Right renal pelvis (tissue), 4 donors: Measurements from ENCODE around the gene IFNGR1. TPM values are rescaled to one million over a fixed set of nuclear protein-coding genes. Genes with fewer than 3 reads are reported as not detected.
"Not testable (repeated sequence)": the region's sequence is repeated elsewhere in the genome, so short reads cannot be mapped to it uniquely, and the experiment has no call there.

Source experiments
- DNase-seq, 4 donors: peaks; one replicate each; pipeline ENCODE4 v3.0.0-alpha.2; 2013; ENCODE audit warnings: low read depth in 4 of 4, low spot score in 3 of 4, missing footprints in 1 of 4
- polyA plus RNA-seq, 4 donors: library from polyadenylated mRNA; unstranded; fragments of 120-200 nt; gene quantifications; one replicate each; pipeline ENCODE4 v1.2.1, GENCODE V29; 2013; ENCODE audit not compliant: insufficient read length in 4 of 4

Gene IFNGR1
- polyA plus RNA-seq, 4 donors = 53.6 to 69.4 (median 68.3) TPM

DNA sequence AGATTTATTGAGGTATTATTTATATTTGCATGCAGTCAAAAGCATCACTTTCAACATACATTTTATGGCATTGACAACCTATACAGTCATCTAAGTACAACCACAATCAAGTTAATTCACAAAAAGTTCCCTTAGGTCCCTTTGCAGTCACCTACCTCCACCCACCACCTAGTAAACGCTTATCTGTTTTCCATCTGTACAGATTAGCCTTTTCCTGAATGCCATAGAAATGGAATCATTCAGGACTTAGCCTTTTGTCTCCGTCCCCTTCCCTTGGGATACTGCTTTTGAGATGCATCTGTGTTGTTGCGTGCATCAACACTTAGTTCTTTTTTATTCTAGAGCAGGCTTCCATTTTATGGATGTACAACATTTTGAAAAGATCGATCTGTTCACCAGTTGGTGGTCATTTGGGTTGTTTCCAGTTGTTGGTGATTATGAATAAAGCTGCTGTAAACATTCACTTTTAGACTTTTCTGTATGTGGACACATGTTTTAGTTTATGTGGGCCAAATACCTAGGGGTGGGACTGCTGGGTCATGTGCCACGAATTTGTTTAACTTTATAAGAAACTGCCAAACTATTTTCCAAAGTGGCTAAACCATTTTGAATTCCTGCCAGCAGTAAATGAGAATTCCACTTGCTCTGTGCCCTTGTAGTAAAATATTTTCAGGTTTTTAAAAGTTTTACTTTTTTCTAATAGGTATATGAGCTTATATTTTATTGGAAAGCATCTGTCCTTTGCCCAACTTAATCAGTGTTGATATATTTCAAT, 17.6 kb upstream of the IFNGR1 start:
- DNase-seq = no peak

DNA sequence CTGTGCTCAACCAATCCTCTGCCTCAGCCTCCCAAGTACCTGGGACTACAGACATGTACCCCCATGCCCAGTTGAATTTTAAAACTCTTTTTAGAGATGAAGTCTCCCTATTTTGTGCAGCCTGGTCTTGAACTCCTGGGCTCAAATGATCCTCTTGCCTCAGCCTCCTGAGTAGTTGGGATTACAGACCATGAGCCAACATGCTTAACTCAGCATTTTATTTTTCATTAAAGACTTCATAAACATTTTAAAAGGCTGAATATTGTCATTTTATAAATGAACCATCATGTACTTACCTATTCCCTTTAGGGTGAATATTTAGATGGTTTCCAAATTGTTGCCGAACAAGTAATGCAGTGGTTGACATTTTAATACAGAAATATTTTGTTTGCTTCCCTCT, 16.5 kb upstream of the IFNGR1 start:
- DNase-seq = no peak

DNA sequence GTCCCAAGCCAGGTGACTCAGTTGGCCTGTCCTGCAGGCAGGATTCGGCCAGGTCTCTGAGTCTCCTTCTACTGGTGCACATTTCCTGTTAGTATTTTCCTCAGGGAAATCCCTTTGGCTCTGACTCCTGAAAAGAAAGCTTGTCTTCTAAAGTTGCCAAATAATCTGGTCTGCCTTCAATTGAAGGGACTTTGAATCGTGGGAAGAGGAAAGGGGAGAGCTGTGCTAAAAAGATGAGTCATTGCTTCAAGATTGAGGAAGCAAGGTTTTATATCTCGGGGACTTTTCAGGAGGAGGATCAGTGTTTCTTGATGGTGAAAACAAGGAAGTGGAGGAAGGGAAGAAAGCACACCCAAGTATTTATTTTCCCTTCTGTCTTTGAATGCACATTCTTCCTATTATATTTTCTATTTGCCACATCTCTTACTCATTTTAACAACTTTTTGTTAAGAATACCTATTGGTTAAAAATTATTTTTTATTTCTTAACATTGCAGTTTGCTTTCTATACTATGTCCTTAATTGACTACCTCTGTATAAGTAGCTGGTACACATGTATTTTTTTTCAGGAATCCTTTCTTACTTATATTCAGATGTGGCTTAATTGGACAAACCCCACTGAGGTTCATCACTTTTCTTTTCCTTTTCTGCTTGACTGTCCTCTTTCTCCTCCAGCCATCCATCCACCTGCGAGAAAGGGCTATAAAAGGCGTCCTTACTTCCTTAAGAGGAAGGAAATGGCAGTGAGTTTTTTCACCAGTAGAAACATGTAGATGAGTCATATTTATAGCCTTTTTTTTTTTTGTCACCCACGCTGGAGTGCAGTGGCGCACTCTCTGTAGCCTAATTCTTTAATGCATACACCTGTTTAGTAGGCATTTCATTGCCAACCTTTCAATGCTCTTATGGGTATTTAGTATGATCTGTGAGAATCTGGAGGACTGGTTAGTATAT, 15.0 kb upstream of the IFNGR1 start:
- DNase-seq = no peak

DNA sequence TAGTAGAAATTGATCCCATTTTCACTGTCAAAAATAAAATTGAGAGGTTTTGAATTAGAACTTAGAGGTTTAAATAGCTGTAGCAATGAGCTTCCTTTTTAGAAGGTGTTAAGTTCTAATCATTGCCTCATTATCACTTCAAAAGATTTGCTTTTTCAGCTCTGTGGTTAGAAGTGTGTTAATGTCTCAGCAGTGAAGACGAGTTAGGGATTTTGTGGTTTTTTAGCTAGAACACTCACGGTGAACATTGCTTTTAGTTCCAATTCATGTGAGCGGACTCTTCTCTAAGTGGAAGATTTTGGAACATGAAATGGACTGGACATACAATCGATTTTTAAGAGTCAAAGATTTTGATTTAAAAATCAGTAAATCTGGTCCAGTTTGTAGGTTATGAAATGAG, 12.7 kb upstream of the IFNGR1 start:
- no peak for DNase-seq

DNA sequence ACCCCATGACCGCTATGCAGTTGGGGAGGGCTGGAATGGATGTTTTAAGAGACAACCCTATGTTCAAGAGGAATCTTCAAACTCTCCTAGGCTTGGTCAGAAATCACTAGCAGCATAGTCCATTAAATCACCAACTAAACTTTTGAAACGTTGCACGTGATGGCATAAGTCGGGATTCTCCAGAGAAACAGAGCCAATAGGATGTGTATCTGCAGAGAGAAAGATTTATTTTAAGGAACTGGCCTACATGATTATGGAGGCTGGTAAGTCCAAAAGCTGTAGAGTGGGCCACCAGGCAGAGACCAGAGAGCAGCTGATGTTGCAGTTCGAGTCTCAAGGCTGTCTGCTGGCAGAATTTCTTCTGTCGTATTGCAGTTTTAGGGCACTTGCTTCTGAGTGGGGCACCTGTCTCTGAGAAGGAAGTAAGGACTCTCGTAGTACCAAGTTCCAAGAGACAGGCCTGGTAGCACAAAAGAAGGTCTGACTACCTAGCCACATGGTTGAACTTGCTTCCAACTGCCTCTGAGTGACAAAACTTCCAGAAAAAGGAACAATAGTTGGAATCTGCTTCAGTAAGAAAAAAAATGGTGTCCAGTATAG, 11.9 kb upstream of the IFNGR1 start:
- DNase-seq = no peak

DNA sequence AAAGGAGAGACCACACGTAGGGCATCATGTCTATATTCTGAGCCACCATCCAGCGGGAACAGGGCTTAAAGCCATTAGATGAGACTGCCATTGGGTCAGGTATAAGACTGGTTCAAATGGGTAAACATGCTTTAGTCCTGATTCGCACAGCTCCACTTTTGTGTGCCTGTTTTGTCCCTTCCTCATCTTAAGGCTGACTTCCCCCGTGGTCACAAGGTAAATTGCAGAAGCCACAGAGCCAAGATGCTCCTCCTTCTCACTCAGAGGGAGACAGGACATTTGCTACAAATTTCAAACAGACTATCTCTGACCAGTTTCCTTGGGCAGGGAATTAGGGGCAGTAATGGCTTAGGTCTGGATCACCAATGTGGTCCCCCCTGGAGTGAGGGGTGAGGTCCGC, 11.4 kb upstream of the IFNGR1 start:
- DNase-seq = no peak

DNA sequence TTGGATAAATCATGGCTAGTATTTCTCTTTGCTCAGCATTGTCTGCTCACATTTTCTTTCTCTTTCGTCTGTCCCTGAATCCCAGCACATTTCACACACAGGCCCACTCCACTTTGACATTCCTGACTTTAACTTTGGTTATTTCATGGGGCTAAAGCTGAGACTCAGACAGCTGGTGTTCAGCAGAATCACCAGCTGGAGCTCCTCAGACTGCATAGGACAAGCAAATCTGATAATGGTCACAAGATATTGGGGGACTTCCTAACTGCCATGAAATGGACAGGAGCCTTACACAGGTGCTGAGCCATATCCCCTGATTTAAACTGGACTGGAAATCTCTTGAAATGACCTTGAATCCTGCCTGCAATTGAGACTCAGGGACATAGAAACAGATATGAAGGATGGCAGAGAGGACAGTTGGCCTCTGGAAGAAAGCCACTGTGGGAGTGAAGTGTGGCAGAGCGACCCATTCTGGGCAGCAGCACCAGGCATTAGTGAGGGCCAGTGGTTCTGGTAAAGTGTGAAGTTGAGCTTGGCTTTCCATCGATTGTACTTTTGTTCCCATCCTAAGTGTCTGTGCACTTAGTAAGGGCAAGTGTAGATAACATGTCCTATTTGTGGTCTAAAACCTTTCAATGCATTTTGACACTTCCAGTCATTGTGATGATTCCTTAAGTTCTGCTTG, 10.0 kb upstream of the IFNGR1 start:
- DNase-seq = no peak

DNA sequence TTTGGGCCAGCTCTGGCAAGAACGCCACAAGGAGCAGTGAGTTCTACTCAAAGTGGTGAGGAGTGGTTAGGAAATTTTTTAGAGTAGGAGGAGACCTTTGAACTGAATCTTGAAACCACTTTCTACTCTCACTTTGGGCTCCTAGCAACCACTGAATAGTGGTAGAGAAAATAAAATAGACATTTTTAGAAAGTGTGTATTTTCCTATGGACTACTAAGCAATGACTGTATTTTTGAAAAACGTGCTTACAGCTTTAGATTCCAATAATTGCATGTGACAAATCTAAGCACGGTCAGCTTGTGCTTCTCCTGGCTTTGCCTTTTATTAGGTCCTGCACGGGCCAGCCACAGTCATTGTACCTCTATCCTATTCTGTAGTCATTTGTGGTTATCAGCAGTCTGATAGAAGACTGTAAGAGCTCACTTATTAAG, 8.7 kb upstream of the IFNGR1 start:
- no peak for DNase-seq

DNA sequence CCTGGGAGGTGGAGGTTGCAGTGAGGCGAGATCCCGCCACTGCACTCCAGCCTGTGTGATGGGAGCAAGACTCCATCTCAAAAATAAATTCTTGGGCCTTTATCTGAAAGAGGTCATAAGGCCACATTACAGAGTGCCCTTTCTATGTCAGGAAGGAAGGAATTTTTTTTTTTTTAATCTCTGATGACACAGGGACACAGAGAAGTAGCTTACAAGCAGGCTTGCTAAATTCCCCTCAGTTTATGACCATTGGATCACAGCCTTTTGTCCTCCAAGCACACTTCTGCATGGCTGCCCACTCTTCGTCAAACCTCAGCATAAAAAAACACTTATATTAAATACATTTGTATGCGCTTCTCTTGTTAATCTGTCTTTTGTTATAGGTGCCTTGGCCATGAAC, 7.5 kb upstream of the IFNGR1 start:
- DNase-seq = no peak

DNA sequence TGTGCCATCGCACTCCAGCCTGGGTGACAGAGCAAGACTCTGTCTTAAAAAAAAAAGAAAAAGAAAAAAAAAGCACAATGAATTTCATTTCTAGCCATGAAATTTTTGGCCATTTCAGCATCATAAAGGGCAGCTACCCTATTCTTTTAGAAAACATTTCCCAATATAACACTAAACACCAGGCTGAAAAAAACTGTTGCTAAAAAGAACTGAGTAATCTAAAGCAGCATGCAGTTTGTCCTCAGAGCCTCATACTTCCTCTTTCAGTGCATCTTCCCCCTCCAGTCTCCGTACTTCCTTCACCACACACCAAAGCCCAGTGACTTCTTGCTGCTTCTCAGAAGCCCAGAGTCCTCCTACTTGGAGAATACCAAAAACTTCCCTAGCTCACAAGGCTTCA, 5.6 kb upstream of the IFNGR1 start:
- DNase-seq = no peak

DNA sequence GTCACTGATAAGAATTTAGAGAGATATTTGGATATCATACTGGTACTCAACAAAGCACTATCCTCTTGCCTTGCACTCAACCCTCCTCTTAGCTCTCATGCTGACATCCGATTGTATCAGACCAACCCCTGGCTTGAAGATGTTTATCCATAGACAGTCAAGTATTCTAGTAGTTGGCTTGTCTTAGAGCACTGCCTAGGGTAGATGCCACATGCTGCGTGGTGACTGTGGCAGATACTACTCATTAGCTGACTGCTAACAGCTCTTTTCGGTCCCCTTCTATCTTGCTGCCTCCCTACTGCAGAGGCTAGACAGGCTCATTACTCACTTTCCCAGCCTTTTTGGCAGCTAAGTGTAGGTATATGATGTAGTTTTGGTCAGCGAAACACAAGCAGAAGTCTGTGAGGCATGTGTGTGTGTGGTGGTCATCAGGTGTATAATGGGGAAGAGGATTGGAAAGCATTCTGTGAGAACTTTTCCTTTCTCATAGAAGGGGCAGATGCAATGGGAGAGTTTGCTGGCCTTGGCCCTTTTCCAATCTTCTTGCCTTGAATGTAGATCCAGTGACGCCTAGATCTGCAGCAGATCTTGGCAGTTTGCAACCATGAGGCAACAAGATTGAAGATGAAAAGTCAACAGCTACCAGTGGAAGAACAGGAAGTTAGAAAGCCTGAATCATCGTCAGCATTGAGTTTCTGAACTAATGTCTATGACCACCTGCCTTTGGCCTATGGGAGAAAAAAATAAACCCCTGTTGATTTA, 4.4 kb upstream of the IFNGR1 start:
- DNase-seq = no peak

DNA sequence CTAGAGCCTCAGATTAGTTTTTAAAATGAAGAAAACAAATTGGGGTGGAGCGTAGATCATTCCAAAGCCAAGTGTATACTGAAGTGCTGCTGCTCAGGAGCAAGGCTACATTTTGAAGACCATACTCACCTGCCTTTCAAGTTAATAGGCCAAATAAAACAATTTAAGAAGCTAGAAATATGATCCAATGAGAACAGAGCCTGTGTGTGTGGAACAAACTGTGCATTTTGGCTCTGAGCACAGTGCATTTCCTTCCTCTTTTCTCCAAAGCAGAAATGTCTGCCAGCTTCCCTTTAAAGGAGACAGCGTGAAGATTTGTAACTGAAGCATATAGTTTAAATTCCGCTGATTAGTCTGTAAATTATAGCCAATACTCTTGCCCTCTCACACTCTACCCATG, 3.2 kb upstream of the IFNGR1 start:
- DNase-seq = no peak

DNA sequence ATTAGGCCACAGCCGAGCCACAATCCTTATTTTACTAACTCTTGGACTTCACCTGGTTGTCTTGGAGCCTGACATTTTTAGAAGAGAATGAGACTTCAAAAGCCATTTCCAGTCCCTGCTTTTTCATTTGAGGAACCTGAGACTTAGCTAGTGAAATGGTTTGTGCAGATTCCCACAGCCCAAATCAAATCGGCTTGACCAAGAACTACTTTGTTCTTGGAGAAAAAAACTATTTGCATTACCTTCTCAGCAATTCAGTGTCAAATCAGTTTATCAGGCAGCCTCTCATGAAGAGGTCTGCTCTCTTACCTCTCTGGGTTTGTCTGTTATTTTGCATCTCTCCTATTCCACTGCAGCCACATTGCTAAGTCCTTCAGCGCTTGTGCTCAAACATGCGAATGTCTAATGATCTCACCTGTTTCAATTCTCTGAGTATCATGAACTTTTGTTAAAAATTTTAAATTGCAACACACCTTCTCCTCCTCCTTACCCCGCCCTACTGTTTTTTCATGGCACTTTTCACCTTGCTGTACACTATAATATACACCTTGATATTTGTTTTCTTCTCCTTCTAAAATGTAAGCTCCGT, 573 bp upstream of the IFNGR1 start:
- DNase-seq = peak in 1 of 4 donors; percentile 36

DNA sequence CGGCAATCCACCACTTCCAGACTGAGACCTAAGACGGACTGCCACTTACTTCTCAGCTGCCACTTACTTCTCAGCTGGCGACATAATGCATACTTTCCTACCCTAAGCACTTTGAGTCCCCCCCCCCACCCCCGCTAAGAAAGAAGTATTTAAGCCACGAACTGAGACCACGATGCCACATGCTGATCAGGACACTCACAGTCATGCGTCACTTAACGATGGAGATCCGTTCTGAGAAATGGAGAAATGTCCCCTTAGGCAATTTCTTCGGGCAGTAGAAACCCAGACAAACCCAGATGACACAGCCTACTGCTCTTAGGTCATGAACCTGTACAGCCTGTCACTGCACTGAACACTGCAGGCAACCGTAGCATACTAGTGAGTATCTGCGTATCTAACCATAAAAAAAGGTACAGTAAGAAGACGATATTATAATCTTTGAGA, 690 bp downstream of the IFNGR1 start:
- DNase-seq = peak in 1 of 4 donors; percentile 38

DNA sequence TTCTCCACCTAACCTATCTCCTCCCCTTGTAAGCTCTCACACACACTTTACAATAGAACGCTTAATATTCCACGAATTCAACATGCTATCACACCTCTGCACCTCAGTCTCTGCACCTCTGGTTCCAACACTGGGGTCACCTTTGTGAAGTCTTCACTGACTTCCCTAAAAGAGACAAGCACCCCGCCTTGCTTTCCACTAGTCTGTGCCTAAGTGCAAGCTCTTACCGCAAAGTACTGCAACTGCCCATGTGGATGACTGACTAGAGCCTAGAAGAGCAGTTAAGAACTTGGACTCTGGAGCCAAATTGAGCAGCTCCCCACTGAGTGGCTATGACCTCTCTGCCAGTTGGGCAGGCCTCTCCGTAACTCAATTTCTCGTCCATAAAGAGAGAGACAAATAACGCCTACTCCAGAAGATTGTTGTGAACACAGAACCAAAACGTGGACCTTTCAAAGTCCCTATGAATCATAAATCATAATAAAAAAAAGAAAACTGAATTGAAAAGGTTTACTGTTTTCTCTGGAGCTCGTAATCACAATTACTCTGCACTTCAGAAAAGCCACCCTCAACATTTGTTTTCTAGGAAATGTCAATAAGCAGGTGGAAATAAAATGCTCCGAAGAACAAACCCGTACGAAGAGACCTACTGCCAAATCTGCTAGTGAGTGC, 1.2 kb downstream of the IFNGR1 start:
- no peak for DNase-seq

DNA sequence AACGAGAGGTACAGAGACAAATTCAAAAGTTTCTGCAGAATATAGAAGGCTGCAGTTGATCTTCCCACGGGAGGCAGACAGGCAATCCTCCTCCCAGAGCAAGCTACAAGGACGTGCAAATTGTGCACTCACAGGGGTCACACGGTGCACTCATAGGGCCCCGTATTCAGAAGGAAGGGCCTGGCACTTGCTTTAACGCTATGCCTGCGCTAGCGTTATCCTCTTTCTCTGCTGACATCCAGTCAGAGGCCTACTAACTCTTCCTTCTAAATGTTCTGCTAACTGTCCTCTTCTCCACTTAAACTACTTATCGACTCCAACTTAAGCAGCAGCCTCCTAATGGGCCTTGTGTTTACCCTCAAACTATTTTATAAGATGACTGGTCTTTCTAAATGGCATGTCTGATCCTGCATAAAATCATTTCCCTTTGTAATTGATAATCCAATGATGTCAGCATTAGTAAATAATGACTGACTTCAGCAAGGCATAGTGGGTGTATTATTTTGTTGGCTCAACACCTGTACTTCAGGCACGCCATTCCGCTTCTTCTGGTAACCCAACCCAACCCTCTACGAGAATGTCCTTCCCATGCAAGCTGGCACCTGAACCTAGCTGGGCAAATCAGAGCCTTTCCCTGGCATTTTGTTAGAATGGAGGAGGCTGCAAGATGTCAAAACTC, 2.2 kb downstream of the IFNGR1 start:
- no peak for DNase-seq

DNA sequence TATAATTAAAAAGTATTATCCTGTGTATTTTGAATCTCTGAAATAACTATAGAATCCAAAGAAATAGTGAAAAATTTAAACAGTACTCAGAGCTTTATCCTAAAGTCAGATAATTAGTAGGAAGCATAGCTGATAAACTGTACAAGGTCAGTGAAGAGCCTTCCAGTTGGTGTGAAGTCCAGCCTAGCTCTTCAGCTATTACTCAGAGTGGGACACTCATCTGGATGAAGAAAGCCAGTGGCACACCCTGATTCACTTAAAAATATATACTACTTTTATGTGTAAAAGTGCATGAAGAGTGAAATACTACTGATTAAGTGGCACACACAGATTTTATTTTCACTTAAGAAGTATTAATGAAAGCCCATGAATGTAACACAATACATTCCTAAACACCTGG, 3.1 kb downstream of the IFNGR1 start:
- no peak for DNase-seq

DNA sequence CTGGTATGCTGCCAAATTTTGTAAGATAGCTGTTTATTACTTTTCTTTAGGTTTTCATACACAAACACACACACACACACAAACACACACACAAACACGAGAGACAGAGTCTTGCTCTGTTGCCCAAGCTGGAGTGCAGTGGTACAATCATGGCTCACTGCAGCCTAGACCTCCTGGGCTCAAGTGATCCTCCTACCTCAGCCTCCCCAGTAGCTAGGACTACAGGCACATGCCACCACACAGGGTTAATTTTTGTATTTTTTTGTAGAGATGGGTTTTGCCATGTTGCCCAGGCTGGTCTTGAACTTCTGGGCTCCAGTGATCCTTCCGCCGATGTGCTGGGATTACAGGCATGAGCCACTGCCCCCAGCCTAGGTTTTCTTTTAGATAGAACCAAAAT, 3.6 kb downstream of the IFNGR1 start:
- not testable (repeated sequence) for DNase-seq
